Measurements from ENCODE around the gene PAXX.

PAXX gene

GRCh38 chr9:137011907-137012675, 19.9 kb downstream of the PAXX start:
- H3K9me3 ChIP-seq (ENCODE audit: control insufficient read depth, low read length): no peaks in the 10 kb centered on the region
- no peak overlapping the region for H3K4me3 ChIP-seq (ENCODE audit: low read length)
- H3K36me3 ChIP-seq (ENCODE audit: control insufficient read depth, insufficient read depth, low read length, severe bottlenecking): peaks cover 29% of the 10 kb centered on the region
- H3K9ac ChIP-seq (ENCODE audit: low read length): no peak overlapping the region
- H3K4me1 ChIP-seq (ENCODE audit: control insufficient read depth, insufficient read depth, low read length): no peaks in the 10 kb centered on the region
- H3K27me3 ChIP-seq (replicated peaks; ENCODE audit: control insufficient read depth, insufficient read depth, low read length): no peaks in the 10 kb centered on the region
- DNase-seq (ENCODE audit: low read depth): no peak

DNA sequence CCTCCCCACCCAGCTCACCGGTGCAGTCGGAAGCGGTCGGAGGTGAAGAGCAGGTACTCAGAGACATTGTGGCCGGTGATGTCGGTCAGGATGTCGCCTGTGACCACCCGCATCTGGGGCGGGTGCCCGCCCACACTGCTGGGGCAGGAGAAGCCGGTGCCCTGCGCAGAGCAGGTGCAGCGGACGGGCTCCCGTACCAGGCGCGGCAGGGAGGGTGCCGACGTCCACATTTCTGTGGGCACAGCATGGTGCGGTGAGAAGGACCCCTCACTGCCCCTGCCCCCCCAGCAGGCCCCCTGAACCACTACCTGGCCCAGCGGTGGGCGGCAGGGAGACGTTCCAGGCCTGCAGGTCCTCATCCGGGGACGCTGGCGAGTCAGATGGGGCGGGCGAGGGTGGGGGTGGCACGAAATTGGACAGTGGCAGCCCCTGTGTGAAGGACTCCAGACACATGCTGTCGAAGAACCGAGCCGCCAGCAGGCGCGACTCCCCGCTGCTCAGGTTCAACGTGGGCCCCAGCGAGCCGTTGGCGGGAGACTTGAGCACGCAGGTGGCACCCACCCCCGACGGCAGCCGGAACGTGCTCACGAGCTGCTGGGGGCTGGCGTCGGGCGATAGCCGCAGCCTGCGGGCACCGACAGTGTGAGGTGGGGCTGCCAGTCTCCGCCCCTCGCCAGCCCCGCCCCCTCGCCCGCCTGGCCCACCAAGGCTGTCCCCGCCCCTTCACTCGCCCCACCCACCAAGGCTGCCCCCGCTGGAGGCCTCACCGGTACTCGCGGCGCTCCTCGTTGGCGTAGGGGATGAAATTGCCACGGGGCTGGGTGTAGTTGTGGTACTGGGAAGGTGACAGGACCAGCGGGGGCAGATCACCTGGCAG, 20.7 kb downstream of the PAXX start:
- DNase-seq (ENCODE audit: low read depth): no peak
- H3K36me3 ChIP-seq (ENCODE audit: control insufficient read depth, insufficient read depth, low read length, severe bottlenecking): peaks cover 29% of the 10 kb centered on the region
- no peaks in the 10 kb centered on the region for H3K27me3 ChIP-seq (replicated peaks; ENCODE audit: control insufficient read depth, insufficient read depth, low read length)
- no peak overlapping the region for H3K4me3 ChIP-seq (ENCODE audit: low read length)
- H3K4me1 ChIP-seq (ENCODE audit: control insufficient read depth, insufficient read depth, low read length): no peaks in the 10 kb centered on the region
- H3K9me3 ChIP-seq (ENCODE audit: control insufficient read depth, low read length): no peaks in the 10 kb centered on the region
- H3K9ac ChIP-seq (ENCODE audit: low read length): no peak overlapping the region

- Histone ChIP-seq H3K9ac (ENCODE audit: low read length) (no peak overlapping the region), H3K36me3 (ENCODE audit: control insufficient read depth, insufficient read depth, low read length, severe bottlenecking) (peaks cover 29% of the 10 kb centered on the region), H3K4me3 (ENCODE audit: low read length) (no peak overlapping the region), H3K27me3 (replicated peaks; ENCODE audit: control insufficient read depth, insufficient read depth, low read length) (no peaks in the 10 kb centered on the region), H3K9me3 (ENCODE audit: control insufficient read depth, low read length) (no peaks in the 10 kb centered on the region), H3K4me1 (ENCODE audit: control insufficient read depth, insufficient read depth, low read length) (no peaks in the 10 kb centered on the region)
- no peak for DNase-seq (ENCODE audit: low read depth)
These were observed 21.3 kb downstream of the PAXX start for GRCh38 chr9:137013571-137013940.

- Histone ChIP-seq H3K4me3 (ENCODE audit: low read length) (no peak overlapping the region), H3K36me3 (ENCODE audit: control insufficient read depth, insufficient read depth, low read length, severe bottlenecking) (peaks cover 29% of the 10 kb centered on the region), H3K9ac (ENCODE audit: low read length) (no peak overlapping the region), H3K4me1 (ENCODE audit: control insufficient read depth, insufficient read depth, low read length) (no peaks in the 10 kb centered on the region), H3K27me3 (replicated peaks; ENCODE audit: control insufficient read depth, insufficient read depth, low read length) (no peaks in the 10 kb centered on the region), H3K9me3 (ENCODE audit: control insufficient read depth, low read length) (no peaks in the 10 kb centered on the region)
- DNase-seq (ENCODE audit: low read depth): no peak
These were observed 21.9 kb downstream of the PAXX start for GRCh38 chr9:137014166-137014565.

DNA sequence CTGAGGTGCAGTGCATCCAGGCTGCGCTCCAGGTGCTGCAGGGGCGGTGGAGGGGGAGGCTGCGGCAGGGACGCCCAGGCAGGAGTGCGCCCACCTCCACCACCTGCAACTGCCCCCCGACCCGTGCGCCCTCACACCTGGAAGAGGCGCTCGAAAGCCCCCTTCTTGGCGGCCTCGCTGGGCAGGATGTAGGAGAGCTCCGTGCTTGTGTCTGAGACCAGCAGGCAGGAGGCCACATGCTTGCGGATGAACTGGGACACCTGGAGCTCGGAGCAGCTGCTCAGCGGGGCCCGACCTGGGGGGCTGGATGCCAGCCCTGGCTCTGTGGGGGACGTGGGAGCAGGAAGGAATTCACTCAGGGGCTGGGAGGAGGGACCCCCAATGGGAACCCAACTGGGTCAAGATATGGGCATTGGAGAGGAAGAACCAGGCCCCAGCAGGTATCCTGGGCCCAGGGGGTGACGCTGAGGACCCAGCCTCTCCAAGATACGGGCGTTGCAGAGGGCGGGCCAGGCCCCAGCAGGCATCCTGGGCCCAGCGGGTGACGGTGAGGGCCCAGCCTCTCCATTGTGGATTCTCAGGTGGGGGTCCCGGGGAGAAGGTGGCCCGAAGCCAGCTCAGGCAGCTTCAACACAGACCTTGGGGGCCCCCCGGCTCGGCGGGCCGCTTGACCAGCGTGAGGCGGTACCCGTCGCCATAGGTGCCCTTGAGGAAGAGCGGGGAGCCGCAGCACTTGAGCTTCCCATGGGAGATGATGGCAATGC, 22.7 kb downstream of the PAXX start:
- no peak overlapping the region for H3K4me3 ChIP-seq (ENCODE audit: low read length)
- H3K36me3 ChIP-seq (ENCODE audit: control insufficient read depth, insufficient read depth, low read length, severe bottlenecking): peaks cover 24% of the 10 kb centered on the region
- no peaks in the 10 kb centered on the region for H3K27me3 ChIP-seq (replicated peaks; ENCODE audit: control insufficient read depth, insufficient read depth, low read length)
- H3K4me1 ChIP-seq (ENCODE audit: control insufficient read depth, insufficient read depth, low read length): no peaks in the 10 kb centered on the region
- H3K9ac ChIP-seq (ENCODE audit: low read length): no peak overlapping the region
- no peaks in the 10 kb centered on the region for H3K9me3 ChIP-seq (ENCODE audit: control insufficient read depth, low read length)
- DNase-seq (ENCODE audit: low read depth): no peak

GRCh38 chr9:137015540-137015930, 23.3 kb downstream of the PAXX start:
- H3K4me3 ChIP-seq (ENCODE audit: low read length): no peak overlapping the region
- no peaks in the 10 kb centered on the region for H3K4me1 ChIP-seq (ENCODE audit: control insufficient read depth, insufficient read depth, low read length)
- H3K36me3 ChIP-seq (ENCODE audit: control insufficient read depth, insufficient read depth, low read length, severe bottlenecking): peaks cover 23% of the 10 kb centered on the region
- no peaks in the 10 kb centered on the region for H3K27me3 ChIP-seq (replicated peaks; ENCODE audit: control insufficient read depth, insufficient read depth, low read length)
- no peak overlapping the region for H3K9ac ChIP-seq (ENCODE audit: low read length)
- no peak for DNase-seq (ENCODE audit: low read depth)
- H3K9me3 ChIP-seq (ENCODE audit: control insufficient read depth, low read length): no peaks in the 10 kb centered on the region

DNA sequence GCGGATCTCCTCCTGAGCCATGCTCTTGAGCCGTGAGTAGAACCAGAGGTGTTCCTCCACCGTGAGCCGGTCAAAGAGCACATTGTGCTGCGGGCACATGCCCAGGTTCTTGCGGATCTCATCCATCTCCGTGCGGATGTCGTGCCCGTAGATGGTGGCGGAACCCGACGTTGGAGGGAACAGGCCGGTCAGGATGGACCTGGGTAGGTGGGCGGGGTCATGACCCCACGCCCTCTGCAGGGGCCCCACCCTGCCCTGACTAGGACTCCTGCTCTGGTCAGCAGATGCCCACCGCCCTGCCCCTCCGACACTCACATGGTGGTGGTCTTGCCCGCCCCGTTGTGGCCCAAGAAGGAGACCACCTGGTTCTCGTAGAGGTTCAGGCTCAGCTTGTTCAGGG, 23.8 kb downstream of the PAXX start:
- Histone ChIP-seq H3K36me3 (ENCODE audit: control insufficient read depth, insufficient read depth, low read length, severe bottlenecking) (peaks cover 23% of the 10 kb centered on the region), H3K4me3 (ENCODE audit: low read length) (no peak overlapping the region), H3K9ac (ENCODE audit: low read length) (no peak overlapping the region), H3K9me3 (ENCODE audit: control insufficient read depth, low read length) (no peaks in the 10 kb centered on the region), H3K4me1 (ENCODE audit: control insufficient read depth, insufficient read depth, low read length) (no peaks in the 10 kb centered on the region), H3K27me3 (replicated peaks; ENCODE audit: control insufficient read depth, insufficient read depth, low read length) (no peaks in the 10 kb centered on the region)
- no peak for DNase-seq (ENCODE audit: low read depth)

- Histone ChIP-seq H3K9me3 (ENCODE audit: control insufficient read depth, low read length) (no peaks in the 10 kb centered on the region), H3K4me1 (ENCODE audit: control insufficient read depth, insufficient read depth, low read length) (no peaks in the 10 kb centered on the region), H3K4me3 (ENCODE audit: low read length) (no peak overlapping the region), H3K9ac (ENCODE audit: low read length) (no peak overlapping the region), H3K36me3 (ENCODE audit: control insufficient read depth, insufficient read depth, low read length, severe bottlenecking) (peaks cover 23% of the 10 kb centered on the region), H3K27me3 (replicated peaks; ENCODE audit: control insufficient read depth, insufficient read depth, low read length) (no peaks in the 10 kb centered on the region)
- DNase-seq (ENCODE audit: low read depth): no peak
These were observed 24.2 kb downstream of the PAXX start for GRCh38 chr9:137016436-137016835.

GRCh38 chr9:137017071-137017470, 24.8 kb downstream of the PAXX start:
- peaks cover 23% of the 10 kb centered on the region for H3K36me3 ChIP-seq (ENCODE audit: control insufficient read depth, insufficient read depth, low read length, severe bottlenecking)
- DNase-seq (ENCODE audit: low read depth): no peak
- no peaks in the 10 kb centered on the region for H3K27me3 ChIP-seq (replicated peaks; ENCODE audit: control insufficient read depth, insufficient read depth, low read length)
- no peak overlapping the region for H3K9ac ChIP-seq (ENCODE audit: low read length)
- no peaks in the 10 kb centered on the region for H3K4me1 ChIP-seq (ENCODE audit: control insufficient read depth, insufficient read depth, low read length)
- H3K4me3 ChIP-seq (ENCODE audit: low read length): no peak overlapping the region
- H3K9me3 ChIP-seq (ENCODE audit: control insufficient read depth, low read length): no peaks in the 10 kb centered on the region

GRCh38 chr9:137017791-137018497, 25.7 kb downstream of the PAXX start:
- no peak for DNase-seq (ENCODE audit: low read depth)
- H3K4me3 ChIP-seq (ENCODE audit: low read length): no peak overlapping the region
- H3K4me1 ChIP-seq (ENCODE audit: control insufficient read depth, insufficient read depth, low read length): no peaks in the 10 kb centered on the region
- H3K36me3 ChIP-seq (ENCODE audit: control insufficient read depth, insufficient read depth, low read length, severe bottlenecking): peaks cover 20% of the 10 kb centered on the region
- no peaks in the 10 kb centered on the region for H3K9me3 ChIP-seq (ENCODE audit: control insufficient read depth, low read length)
- no peaks in the 10 kb centered on the region for H3K27me3 ChIP-seq (replicated peaks; ENCODE audit: control insufficient read depth, insufficient read depth, low read length)
- no peak overlapping the region for H3K9ac ChIP-seq (ENCODE audit: low read length)
